Panc1 (cell line): ENCODE results near the gene TTLL10. TPM values are rescaled to one million over a fixed set of nuclear protein-coding genes. Genes with fewer than 3 reads are reported as not detected.

Experiments
- ATAC-seq: fragments of 200-7000 bp; cut with Tn5 transposase; 2 replicates; pipeline ENCODE4 v1.9.1; 2020; ENCODE audit warnings: mild to moderate bottlenecking, moderate library complexity
- BruUV-seq: library from RNA; stranded (reverse); fragments of 400-500 nt; replicated peaks from 2 replicates; lab custom pipeline; 2021; lab: Mats Ljungman, UMichigan
- CTCF ChIA-PET: fragments of 300-600 bp; sonication (Branson Sonifier 250); formaldehyde crosslinking; loops from one replicate; lab custom pipeline; 2022; ENCODE audit warnings: antibody characterized with exemption; lab: Charles Lee
- POLR2A ChIA-PET: fragments of 300-600 bp; sonication (Branson Sonifier 250); formaldehyde crosslinking; loops from one replicate; lab custom pipeline; 2022; ENCODE audit warnings: antibody characterized with exemption; lab: Charles Lee
- DNase-seq: peaks from one replicate; pipeline ENCODE4 v3.0.0-alpha.2; 2010; ENCODE audit warnings: low read depth, low spot score
- H3K27ac ChIP-seq: 2 replicates; pipeline ENCODE4 v1.5.1; 2011; ENCODE audit warnings: mild to moderate bottlenecking, low read length, inconsistent platforms
- H3K27me3 ChIP-seq: fragments of 200-500 bp; sonication (Bioruptor generic); 2 replicates; pipeline ENCODE4 v1.6.0; 2014; ENCODE audit warnings: low read length, inconsistent platforms; ENCODE audit not compliant: control insufficient read depth, insufficient read depth
- H3K36me3 ChIP-seq: fragments of 200-500 bp; sonication (Bioruptor generic); 2 replicates; pipeline ENCODE4 v1.5.1; 2014; ENCODE audit warnings: inconsistent platforms, mild to moderate bottlenecking, low read length, moderate library complexity; ENCODE audit not compliant: control insufficient read depth, insufficient read depth
- H3K4me1 ChIP-seq: 2 replicates; pipeline ENCODE4 v1.5.1; 2011; ENCODE audit warnings: inconsistent platforms, mild to moderate bottlenecking, low read length, moderate library complexity; ENCODE audit not compliant: control insufficient read depth, insufficient read depth
- H3K4me3 ChIP-seq, 2 experiments: 2 replicates each; pipeline ENCODE4 v1.5.1; 2011 to 2012; ENCODE audit warnings: low read depth in 2 of 2, low read length in 2 of 2, mild to moderate bottlenecking in 2 of 2, inconsistent platforms in 1 of 2, moderate library complexity in 1 of 2
- H3K9me3 ChIP-seq: fragments of 200-500 bp; sonication (Bioruptor generic); 2 replicates; pipeline ENCODE4 v1.5.1; 2014; ENCODE audit warnings: low read depth, mild to moderate bottlenecking, inconsistent platforms, low read length, moderate library complexity; ENCODE audit not compliant: control insufficient read depth, insufficient read depth
- POLR2AphosphoS5 ChIP-seq: IDR thresholded peaks from 2 replicates; pipeline ENCODE4 v1.6.1; 2012; ENCODE audit warnings: mild to moderate bottlenecking, low read depth, low read length, moderate library complexity
- SIN3A ChIP-seq: IDR thresholded peaks from 2 replicates; pipeline ENCODE4 v1.6.1; 2012; ENCODE audit warnings: low read depth, mild to moderate bottlenecking, low read length, moderate library complexity, borderline replicate concordance; ENCODE audit not compliant: insufficient read depth
- TCF7L2 ChIP-seq: IDR thresholded peaks from 2 replicates; pipeline ENCODE4 v1.6.1; 2011; ENCODE audit warnings: mild to moderate bottlenecking, low read depth, low read length, inconsistent platforms
- in situ Hi-C: cut with HindIII; loops from 2 replicates; pipeline ENCODE4 v1.10.0; 2016; ENCODE audit warnings: low sequenced_read_pairs, low pct_unique_long_range_greater_than_20kb
- intact Hi-C: fragments of 100-400 bp; cut with micrococcal nuclease; formaldehyde crosslinking; loops from one replicate; pipeline ENCODE4 v1.10.0; 2022; ENCODE audit not compliant: unreplicated experiment
- total RNA-seq: library from RNA; stranded (reverse); gene quantifications from one replicate; pipeline ENCODE4 v1.2.1, GENCODE V29; 2021; ENCODE audit not compliant: unreplicated experiment
- TF ChIP-seq, protein P1 (sequence below): fragments of 450-650 bp; IDR thresholded peaks from 2 replicates; pipeline ENCODE4 v1.5.1; 2017; ENCODE audit warnings: mild to moderate bottlenecking
- TF ChIP-seq, protein P2 (sequence below), 2 experiments: IDR thresholded peaks; 2 replicates each; pipeline ENCODE4 v1.6.1; 2011 to 2012; ENCODE audit warnings: low read depth in 2 of 2, control low read depth in 1 of 2, low read length in 1 of 2, mild to moderate bottlenecking in 1 of 2, moderate library complexity in 1 of 2; ENCODE audit not compliant: insufficient read depth in 1 of 2

The TTLL10 gene
- total RNA-seq, 1 experiment from 2014 or later: not detected

DNA sequence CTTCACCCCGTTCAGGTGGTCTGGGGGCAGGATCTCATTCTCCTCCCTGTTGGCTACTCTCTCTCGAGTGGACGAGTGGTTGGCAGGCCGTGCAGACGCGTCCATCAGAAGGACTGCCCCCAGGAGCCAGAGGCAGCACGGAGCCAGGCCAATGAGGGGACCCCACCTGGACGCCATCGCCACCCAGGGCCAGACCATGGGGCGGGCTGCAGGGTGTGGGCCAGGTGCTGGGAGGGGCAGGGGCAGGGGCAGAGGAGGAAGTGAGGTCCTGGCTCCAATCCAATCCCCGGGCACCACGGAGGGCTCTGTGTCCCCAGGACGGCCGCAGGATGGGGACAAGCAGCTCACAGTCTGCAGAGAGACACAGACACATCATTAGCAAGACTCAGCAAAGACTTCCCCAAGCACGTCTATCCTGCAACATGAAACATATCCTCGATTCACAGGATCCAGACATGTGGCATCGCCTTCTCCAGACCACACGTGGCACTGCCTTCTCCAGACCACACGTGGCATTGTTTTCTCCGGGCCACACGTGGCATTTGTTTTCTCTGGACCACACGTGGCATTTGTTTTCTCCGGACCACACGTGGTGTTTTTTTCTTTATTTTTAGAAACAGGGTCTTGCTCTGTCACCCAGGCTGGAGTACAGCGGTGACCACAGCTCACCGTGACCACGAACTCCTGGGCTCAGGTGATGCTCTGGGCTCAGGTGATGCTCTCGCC, 55.1 kb downstream of the TTLL10 start:
- intact Hi-C loops (no loop called here), in situ Hi-C loops (no loop called here)
- no TSS peak for BruUV-seq
- no peak overlapping the region for H3K27ac ChIP-seq
- no peaks in the 10 kb centered on the region for H3K9me3 ChIP-seq
- no peaks in the 10 kb centered on the region for H3K27me3 ChIP-seq
- peaks cover 11% of the 10 kb centered on the region for H3K4me1 ChIP-seq
- ChIA-PET POLR2A (interaction anchor here (0.5 kb wide), 2 partner anchors 51 to 80 kb away, joined by 3 to 4 read pairs; no protein-coding TSS in a partner anchor), CTCF (no interaction called here)
- DNase-seq: no peak
- TF ChIP-seq, protein P1, sequence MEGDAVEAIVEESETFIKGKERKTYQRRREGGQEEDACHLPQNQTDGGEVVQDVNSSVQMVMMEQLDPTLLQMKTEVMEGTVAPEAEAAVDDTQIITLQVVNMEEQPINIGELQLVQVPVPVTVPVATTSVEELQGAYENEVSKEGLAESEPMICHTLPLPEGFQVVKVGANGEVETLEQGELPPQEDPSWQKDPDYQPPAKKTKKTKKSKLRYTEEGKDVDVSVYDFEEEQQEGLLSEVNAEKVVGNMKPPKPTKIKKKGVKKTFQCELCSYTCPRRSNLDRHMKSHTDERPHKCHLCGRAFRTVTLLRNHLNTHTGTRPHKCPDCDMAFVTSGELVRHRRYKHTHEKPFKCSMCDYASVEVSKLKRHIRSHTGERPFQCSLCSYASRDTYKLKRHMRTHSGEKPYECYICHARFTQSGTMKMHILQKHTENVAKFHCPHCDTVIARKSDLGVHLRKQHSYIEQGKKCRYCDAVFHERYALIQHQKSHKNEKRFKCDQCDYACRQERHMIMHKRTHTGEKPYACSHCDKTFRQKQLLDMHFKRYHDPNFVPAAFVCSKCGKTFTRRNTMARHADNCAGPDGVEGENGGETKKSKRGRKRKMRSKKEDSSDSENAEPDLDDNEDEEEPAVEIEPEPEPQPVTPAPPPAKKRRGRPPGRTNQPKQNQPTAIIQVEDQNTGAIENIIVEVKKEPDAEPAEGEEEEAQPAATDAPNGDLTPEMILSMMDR: no peak
- TF ChIP-seq SIN3A: no peak
- TF ChIP-seq POLR2AphosphoS5: no peak
- TF ChIP-seq, protein P2, sequence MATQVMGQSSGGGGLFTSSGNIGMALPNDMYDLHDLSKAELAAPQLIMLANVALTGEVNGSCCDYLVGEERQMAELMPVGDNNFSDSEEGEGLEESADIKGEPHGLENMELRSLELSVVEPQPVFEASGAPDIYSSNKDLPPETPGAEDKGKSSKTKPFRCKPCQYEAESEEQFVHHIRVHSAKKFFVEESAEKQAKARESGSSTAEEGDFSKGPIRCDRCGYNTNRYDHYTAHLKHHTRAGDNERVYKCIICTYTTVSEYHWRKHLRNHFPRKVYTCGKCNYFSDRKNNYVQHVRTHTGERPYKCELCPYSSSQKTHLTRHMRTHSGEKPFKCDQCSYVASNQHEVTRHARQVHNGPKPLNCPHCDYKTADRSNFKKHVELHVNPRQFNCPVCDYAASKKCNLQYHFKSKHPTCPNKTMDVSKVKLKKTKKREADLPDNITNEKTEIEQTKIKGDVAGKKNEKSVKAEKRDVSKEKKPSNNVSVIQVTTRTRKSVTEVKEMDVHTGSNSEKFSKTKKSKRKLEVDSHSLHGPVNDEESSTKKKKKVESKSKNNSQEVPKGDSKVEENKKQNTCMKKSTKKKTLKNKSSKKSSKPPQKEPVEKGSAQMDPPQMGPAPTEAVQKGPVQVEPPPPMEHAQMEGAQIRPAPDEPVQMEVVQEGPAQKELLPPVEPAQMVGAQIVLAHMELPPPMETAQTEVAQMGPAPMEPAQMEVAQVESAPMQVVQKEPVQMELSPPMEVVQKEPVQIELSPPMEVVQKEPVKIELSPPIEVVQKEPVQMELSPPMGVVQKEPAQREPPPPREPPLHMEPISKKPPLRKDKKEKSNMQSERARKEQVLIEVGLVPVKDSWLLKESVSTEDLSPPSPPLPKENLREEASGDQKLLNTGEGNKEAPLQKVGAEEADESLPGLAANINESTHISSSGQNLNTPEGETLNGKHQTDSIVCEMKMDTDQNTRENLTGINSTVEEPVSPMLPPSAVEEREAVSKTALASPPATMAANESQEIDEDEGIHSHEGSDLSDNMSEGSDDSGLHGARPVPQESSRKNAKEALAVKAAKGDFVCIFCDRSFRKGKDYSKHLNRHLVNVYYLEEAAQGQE (IDR thresholded peaks at IDR 0.05; ENCODE audit: insufficient read depth in 1 of 2, low read depth in 2 of 2, low read length in 1 of 2): no peak
- TF ChIP-seq TCF7L2: no peak
- ATAC-seq: no peak
- peaks cover 8% of the 10 kb centered on the region; the same call in 1 of the 2 replicates for H3K36me3 ChIP-seq
- H3K4me3 ChIP-seq: no peak overlapping the region

DNA sequence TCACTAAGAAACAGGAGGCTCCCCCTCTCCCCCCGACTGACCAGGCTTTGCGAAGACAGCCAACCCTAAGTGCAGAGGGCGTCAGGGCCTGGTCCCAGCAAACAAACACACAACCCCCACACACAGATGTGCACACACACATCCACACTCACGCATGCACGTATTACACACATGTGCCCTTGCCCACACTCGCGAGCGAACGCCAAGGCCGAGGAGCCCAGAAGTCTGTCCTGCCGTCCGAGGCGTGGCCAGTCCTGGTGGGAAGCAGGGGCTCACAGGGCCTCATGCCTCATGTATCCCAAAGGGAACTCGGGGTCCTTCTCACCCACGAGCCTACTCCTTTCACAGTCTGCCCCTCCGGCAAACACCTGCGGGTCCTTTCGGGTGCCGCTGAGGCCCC, 56.1 kb downstream of the TTLL10 start:
- Histone ChIP-seq H3K27me3 (no peaks in the 10 kb centered on the region), H3K4me1 (peaks cover 18% of the 10 kb centered on the region), H3K9me3 (no peaks in the 10 kb centered on the region), H3K4me3 (peak overlapping the region in 1 of 2 experiments; percentile 3; a peak in 1 of 4 replicates), H3K27ac (no peak overlapping the region; the same call in 1 of the 2 replicates), H3K36me3 (peaks cover 8% of the 10 kb centered on the region; the same call in 1 of the 2 replicates)
- ChIA-PET POLR2A (interaction anchor here (0.5 kb wide), 1 partner anchor 52 kb away, joined by 4 read pairs; no protein-coding TSS in a partner anchor), CTCF (no interaction called here)
- DNase-seq: no peak
- in situ Hi-C loops (no loop called here), intact Hi-C loops (loop anchor here (5.0 kb wide), 1 partner anchor 107 kb away; no protein-coding TSS in a partner anchor)
- no TSS peak for BruUV-seq
- no peak for TF ChIP-seq POLR2AphosphoS5
- ATAC-seq: no peak
